ENCODE measurements around the gene PML.
"Not testable (repeated sequence)": the region's sequence is repeated elsewhere in the genome, so short reads cannot be mapped to it uniquely, and the experiment has no call there.

PML gene

GRCh38 chr15:74060251-74060650, 65.7 kb downstream of the PML start:
- Histone ChIP-seq H3K9me3 (ENCODE audit: control insufficient read depth, insufficient read depth, low read depth, low read length) (no peaks in the 10 kb centered on the region; the same call in 1 of the 2 replicates), H3K36me3 (ENCODE audit: control insufficient read depth in 2 of 2, insufficient read depth in 1 of 2, low read length in 2 of 2) (no peaks in the 10 kb centered on the region), H3K27ac (ENCODE audit: extremely low read depth, low read depth, low read length) (no peak overlapping the region), H3K4me3 (ENCODE audit: low read depth, low read length) (no peak overlapping the region), H3K4me1 (ENCODE audit: control insufficient read depth, insufficient read depth, low read length) (no peaks in the 10 kb centered on the region)
- ChIA-PET POLR2A (no interaction called here), CTCF (interaction anchor here (0.7 to 0.9 kb wide), 2 partner anchors 14 to 262 kb away, joined by 3 to 4 read pairs; no protein-coding TSS in a partner anchor)
- TF ChIP-seq, protein P1, sequence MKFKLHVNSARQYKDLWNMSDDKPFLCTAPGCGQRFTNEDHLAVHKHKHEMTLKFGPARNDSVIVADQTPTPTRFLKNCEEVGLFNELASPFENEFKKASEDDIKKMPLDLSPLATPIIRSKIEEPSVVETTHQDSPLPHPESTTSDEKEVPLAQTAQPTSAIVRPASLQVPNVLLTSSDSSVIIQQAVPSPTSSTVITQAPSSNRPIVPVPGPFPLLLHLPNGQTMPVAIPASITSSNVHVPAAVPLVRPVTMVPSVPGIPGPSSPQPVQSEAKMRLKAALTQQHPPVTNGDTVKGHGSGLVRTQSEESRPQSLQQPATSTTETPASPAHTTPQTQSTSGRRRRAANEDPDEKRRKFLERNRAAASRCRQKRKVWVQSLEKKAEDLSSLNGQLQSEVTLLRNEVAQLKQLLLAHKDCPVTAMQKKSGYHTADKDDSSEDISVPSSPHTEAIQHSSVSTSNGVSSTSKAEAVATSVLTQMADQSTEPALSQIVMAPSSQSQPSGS (tag by site-specific recombination; IDR thresholded peaks at IDR 0.05; ENCODE audit: low read depth): no peak
- TF ChIP-seq ZNF677 (tag by site-specific recombination; IDR thresholded peaks at IDR 0.05) (no peak), ZNF529 (tag by site-specific recombination; IDR thresholded peaks at IDR 0.05; ENCODE audit: insufficient replicate concordance) (no peak), REPIN1 (tag by site-specific recombination; IDR thresholded peaks at IDR 0.05; ENCODE audit: low read depth) (no peak)
- TF ChIP-seq, protein P2, sequence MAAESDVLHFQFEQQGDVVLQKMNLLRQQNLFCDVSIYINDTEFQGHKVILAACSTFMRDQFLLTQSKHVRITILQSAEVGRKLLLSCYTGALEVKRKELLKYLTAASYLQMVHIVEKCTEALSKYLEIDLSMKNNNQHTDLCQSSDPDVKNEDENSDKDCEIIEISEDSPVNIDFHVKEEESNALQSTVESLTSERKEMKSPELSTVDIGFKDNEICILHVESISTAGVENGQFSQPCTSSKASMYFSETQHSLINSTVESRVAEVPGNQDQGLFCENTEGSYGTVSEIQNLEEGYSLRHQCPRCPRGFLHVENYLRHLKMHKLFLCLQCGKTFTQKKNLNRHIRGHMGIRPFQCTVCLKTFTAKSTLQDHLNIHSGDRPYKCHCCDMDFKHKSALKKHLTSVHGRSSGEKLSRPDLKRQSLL (tag by site-specific recombination; IDR thresholded peaks at IDR 0.05): no peak

GRCh38 chr15:74062236-74062635, 67.7 kb downstream of the PML start:
- H3K36me3 ChIP-seq (ENCODE audit: control insufficient read depth in 2 of 2, insufficient read depth in 1 of 2, low read length in 2 of 2): no peaks in the 10 kb centered on the region
- no peak overlapping the region for H3K4me3 ChIP-seq (ENCODE audit: low read depth, low read length)
- ChIA-PET CTCF (interaction anchor here (1.1 to 1.3 kb wide), 3 partner anchors 8 to 245 kb away, joined by 3 to 7 read pairs (median 3); no protein-coding TSS in a partner anchor), POLR2A (no interaction called here)
- no peaks in the 10 kb centered on the region; the same call in 1 of the 2 replicates for H3K9me3 ChIP-seq (ENCODE audit: control insufficient read depth, insufficient read depth, low read depth, low read length)
- no peaks in the 10 kb centered on the region for H3K4me1 ChIP-seq (ENCODE audit: control insufficient read depth, insufficient read depth, low read length)
- H3K27ac ChIP-seq (ENCODE audit: extremely low read depth, low read depth, low read length): no peak overlapping the region
- TF ChIP-seq ZNF548 (tag by site-specific recombination; IDR thresholded peaks at IDR 0.05) (no peak), ZNF621 (tag by site-specific recombination; IDR thresholded peaks at IDR 0.05) (no peak), ZNF132 (tag by site-specific recombination; IDR thresholded peaks at IDR 0.05; ENCODE audit: borderline replicate concordance) (no peak), ZNF423 (tag by site-specific recombination; IDR thresholded peaks at IDR 0.05) (no peak), BCL11B (tag by site-specific recombination; IDR thresholded peaks at IDR 0.05; ENCODE audit: low read depth) (no peak)

DNA sequence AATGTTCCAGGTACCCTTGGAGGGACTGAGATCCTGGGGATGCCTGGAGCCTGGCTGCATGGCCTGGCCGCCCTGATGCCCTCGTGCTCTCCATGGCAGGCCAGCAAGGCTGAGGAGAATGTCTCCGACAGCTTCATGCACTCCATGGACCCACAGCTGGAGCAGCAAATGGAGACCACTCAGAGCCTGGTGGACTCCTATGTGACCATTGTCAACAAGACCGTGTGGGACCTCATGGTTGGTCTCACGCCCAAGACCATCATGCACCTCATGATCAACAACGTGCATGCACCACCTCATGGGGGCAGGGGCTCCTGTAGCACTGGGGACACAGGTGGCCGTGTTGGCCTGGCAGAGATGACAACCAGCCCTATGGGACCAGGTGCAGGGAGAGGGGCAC, 68.2 kb downstream of the PML start:
- no peaks in the 10 kb centered on the region for H3K36me3 ChIP-seq (ENCODE audit: control insufficient read depth in 2 of 2, insufficient read depth in 1 of 2, low read length in 2 of 2)
- ChIA-PET POLR2A (no interaction called here), CTCF (interaction anchor here (1.1 to 1.3 kb wide), 3 partner anchors 8 to 245 kb away, joined by 3 to 7 read pairs (median 3); no protein-coding TSS in a partner anchor)
- no peak for TF ChIP-seq ZNF843 (tag by site-specific recombination; IDR thresholded peaks at IDR 0.05)
- TF ChIP-seq ZNF514 (tag by site-specific recombination; IDR thresholded peaks at IDR 0.05): no peak
- no peak for TF ChIP-seq OSR2 (tag by site-specific recombination; IDR thresholded peaks at IDR 0.05)
- no peak for TF ChIP-seq FEZF1 (tag by site-specific recombination; IDR thresholded peaks at IDR 0.05)
- TF ChIP-seq SP2 (tag by site-specific recombination; IDR thresholded peaks at IDR 0.05): no peak
- TF ChIP-seq ZFP37 (tag by site-specific recombination; IDR thresholded peaks at IDR 0.05): no peak
- TF ChIP-seq ZNF561 (tag by site-specific recombination; IDR thresholded peaks at IDR 0.05; ENCODE audit: borderline replicate concordance): no peak
- no peak for TF ChIP-seq SP7 (tag by site-specific recombination; IDR thresholded peaks at IDR 0.05)
- TF ChIP-seq ZNF423 (tag by site-specific recombination; IDR thresholded peaks at IDR 0.05): no peak
- no peak for TF ChIP-seq ZNF571 (tag by site-specific recombination; IDR thresholded peaks at IDR 0.05)
- TF ChIP-seq ZNF660 (tag by site-specific recombination; IDR thresholded peaks at IDR 0.05): no peak
- no peak overlapping the region for H3K27ac ChIP-seq (ENCODE audit: extremely low read depth, low read depth, low read length)
- H3K9me3 ChIP-seq (ENCODE audit: control insufficient read depth, insufficient read depth, low read depth, low read length): no peaks in the 10 kb centered on the region; the same call in 1 of the 2 replicates
- H3K4me3 ChIP-seq (ENCODE audit: low read depth, low read length): no peak overlapping the region
- H3K4me1 ChIP-seq (ENCODE audit: control insufficient read depth, insufficient read depth, low read length): no peaks in the 10 kb centered on the region

DNA sequence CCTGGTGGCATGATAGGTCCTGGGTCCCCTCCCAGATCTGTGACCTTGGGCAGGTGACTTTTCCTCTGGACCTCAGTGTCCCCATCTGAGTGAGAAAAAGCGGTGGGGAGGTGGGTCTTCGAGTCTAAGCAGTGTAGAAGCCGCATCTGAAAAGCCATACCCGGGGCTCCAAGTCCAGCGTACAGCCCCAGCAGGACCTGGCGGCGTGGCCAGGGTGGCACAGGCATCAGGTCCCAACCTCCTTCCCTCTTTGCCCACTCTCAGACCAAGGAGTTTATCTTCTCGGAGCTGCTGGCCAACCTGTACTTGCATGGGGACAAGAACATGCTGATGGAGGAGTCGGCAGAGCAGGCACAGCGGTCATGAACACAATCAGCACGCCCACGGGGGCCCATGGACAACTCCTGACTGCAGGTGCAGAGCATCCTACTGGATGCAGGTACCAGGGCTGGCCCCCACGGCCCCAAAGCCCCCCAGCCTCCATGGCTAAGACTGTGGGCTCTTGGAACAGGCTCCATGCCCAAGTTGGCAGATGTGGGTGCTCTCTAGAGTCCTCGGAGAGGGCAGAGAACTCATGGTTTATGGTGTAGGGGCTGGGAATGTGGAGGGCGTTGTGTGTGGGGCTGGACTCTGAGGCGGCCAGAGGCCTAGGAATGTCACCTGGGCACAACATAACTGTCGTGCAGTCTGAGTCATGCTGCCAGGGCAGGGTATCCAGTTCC, 69.1 kb downstream of the PML start:
- H3K4me1 ChIP-seq (ENCODE audit: control insufficient read depth, insufficient read depth, low read length); H3K36me3 ChIP-seq (ENCODE audit: control insufficient read depth in 2 of 2, insufficient read depth in 1 of 2, low read length in 2 of 2); H3K4me3 ChIP-seq (ENCODE audit: low read depth, low read length); H3K9me3 ChIP-seq (ENCODE audit: control insufficient read depth, insufficient read depth, low read depth, low read length); H3K27ac ChIP-seq (ENCODE audit: extremely low read depth, low read depth, low read length); POLR2A ChIA-PET: not testable (repeated sequence)
- CTCF ChIA-PET: interaction anchor here (1.2 to 2.3 kb wide), 3 partner anchors 9 to 258 kb away, joined by 3 to 21 read pairs (median 7); no protein-coding TSS in a partner anchor

GRCh38 chr15:74064183-74064582, 69.7 kb downstream of the PML start:
- H3K4me1 ChIP-seq (ENCODE audit: control insufficient read depth, insufficient read depth, low read length); H3K4me3 ChIP-seq (ENCODE audit: low read depth, low read length); H3K27ac ChIP-seq (ENCODE audit: extremely low read depth, low read depth, low read length); H3K9me3 ChIP-seq (ENCODE audit: control insufficient read depth, insufficient read depth, low read depth, low read length); POLR2A ChIA-PET; H3K36me3 ChIP-seq (ENCODE audit: control insufficient read depth in 2 of 2, insufficient read depth in 1 of 2, low read length in 2 of 2): not testable (repeated sequence)
- CTCF ChIA-PET: interaction anchor here (1.0 to 2.3 kb wide), 3 partner anchors 67 to 258 kb away, joined by 4 to 21 read pairs (median 8); no protein-coding TSS in a partner anchor
